ENCODE data around the gene DUOX1. TPM values are rescaled to one million over a fixed set of nuclear protein-coding genes. Genes with fewer than 3 reads are reported as not detected.
A peak's percentile ranks its signal among the peaks of the same experiment; 100 is the strongest.

The DUOX1 gene
- total RNA-seq, 3 donors from 2014 or later: 0.43 to 1.7 (median 0.70) TPM

- Histone ChIP-seq H3K9me3 (no peaks in the 10 kb centered on the region), H3K4me3 (no peak overlapping the region), H3K36me3 (ENCODE audit: low read depth) (no peaks in the 10 kb centered on the region), H3K4me1 (ENCODE audit: low read depth) (peaks cover 4% of the 10 kb centered on the region)
- ATAC-seq (no peak), DNase-seq (no peak)
- TF ChIP-seq, protein P1, sequence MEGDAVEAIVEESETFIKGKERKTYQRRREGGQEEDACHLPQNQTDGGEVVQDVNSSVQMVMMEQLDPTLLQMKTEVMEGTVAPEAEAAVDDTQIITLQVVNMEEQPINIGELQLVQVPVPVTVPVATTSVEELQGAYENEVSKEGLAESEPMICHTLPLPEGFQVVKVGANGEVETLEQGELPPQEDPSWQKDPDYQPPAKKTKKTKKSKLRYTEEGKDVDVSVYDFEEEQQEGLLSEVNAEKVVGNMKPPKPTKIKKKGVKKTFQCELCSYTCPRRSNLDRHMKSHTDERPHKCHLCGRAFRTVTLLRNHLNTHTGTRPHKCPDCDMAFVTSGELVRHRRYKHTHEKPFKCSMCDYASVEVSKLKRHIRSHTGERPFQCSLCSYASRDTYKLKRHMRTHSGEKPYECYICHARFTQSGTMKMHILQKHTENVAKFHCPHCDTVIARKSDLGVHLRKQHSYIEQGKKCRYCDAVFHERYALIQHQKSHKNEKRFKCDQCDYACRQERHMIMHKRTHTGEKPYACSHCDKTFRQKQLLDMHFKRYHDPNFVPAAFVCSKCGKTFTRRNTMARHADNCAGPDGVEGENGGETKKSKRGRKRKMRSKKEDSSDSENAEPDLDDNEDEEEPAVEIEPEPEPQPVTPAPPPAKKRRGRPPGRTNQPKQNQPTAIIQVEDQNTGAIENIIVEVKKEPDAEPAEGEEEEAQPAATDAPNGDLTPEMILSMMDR (IDR thresholded peaks at IDR 0.05): no peak
- intact Hi-C loops (cut with DNase I, micrococcal nuclease): no loop called here
These were observed 21.7 kb upstream of the DUOX1 start for GRCh38 chr15:45107941-45108630.

GRCh38 chr15:45110256-45110820, 19.5 kb upstream of the DUOX1 start:
- TF ChIP-seq, protein P1 (IDR thresholded peaks at IDR 0.05): no peak
- DNase-seq: no peak
- Histone ChIP-seq H3K4me1 (ENCODE audit: low read depth) (peaks cover 6% of the 10 kb centered on the region), H3K9me3 (no peaks in the 10 kb centered on the region), H3K36me3 (ENCODE audit: low read depth) (no peaks in the 10 kb centered on the region), H3K4me3 (no peak overlapping the region)
- ATAC-seq: no peak
- intact Hi-C loops (cut with DNase I, micrococcal nuclease): no loop called here

GRCh38 chr15:45111390-45112142, 18.2 kb upstream of the DUOX1 start:
- ATAC-seq (no peak), DNase-seq (no peak)
- Histone ChIP-seq H3K9me3 (no peaks in the 10 kb centered on the region), H3K4me1 (ENCODE audit: low read depth) (peaks cover 6% of the 10 kb centered on the region), H3K36me3 (ENCODE audit: low read depth) (no peaks in the 10 kb centered on the region), H3K4me3 (no peak overlapping the region)
- intact Hi-C loops (cut with DNase I, micrococcal nuclease): no loop called here
- TF ChIP-seq, protein P1 (IDR thresholded peaks at IDR 0.05): no peak

GRCh38 chr15:45112143-45112590, 17.6 kb upstream of the DUOX1 start:
- H3K4me3 ChIP-seq: no peak overlapping the region
- TF ChIP-seq, protein P1 (IDR thresholded peaks at IDR 0.05): no peak
- DNase-seq (no peak), ATAC-seq (peak; percentile 1)
- H3K4me1 ChIP-seq (ENCODE audit: low read depth): peaks cover 6% of the 10 kb centered on the region
- intact Hi-C loops (cut with DNase I, micrococcal nuclease): no loop called here
- H3K9me3 ChIP-seq: no peaks in the 10 kb centered on the region
- no peaks in the 10 kb centered on the region for H3K36me3 ChIP-seq (ENCODE audit: low read depth)

DNA sequence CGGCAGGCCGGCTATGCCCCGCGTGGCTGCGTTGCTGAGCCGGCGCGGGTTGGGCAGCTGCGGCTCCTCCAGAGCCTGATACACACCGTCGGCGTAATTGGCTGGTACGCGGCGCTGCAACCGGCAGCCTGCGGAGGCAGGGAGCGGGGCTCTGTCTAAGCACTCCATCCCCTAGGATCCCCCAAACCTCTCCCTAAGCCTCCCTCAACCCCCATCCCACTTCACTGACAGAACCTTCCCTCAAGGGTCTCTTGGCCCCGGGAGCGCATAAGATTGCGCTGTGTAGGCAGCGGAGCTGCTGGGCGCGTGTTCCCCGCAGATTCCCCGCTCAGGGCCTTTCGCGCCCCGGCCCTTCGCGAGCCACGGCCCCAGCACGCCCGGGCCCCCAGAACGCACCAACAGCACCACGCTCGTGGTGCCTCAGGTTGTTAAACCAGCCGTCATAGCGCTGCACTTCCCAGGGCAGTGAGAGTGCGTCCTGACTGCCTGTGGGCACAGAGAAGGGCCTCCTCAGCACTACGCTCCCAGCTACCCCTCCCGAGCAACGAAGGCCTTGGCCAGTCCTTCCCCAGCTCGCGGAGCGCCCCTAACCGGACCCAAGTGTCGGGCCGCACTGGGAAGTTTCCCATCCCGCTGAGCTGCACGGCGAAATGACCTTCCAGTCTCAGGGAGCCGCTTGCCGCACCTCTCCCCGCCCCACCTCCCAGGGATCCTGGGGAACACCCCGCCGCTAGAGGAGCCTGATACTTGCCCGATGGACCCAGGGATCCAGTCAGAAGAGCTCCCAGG, 17.0 kb upstream of the DUOX1 start:
- peak; percentile 48 for ATAC-seq
- TF ChIP-seq, protein P1 (IDR thresholded peaks at IDR 0.05): no peak
- no peaks in the 10 kb centered on the region for H3K9me3 ChIP-seq
- H3K4me3 ChIP-seq: no peak overlapping the region
- H3K4me1 ChIP-seq (ENCODE audit: low read depth): peaks cover 6% of the 10 kb centered on the region
- intact Hi-C loops (cut with DNase I, micrococcal nuclease): no loop called here
- DNase-seq: no peak
- H3K36me3 ChIP-seq (ENCODE audit: low read depth): no peaks in the 10 kb centered on the region
